Fibroblast of pulmonary artery (primary cell): Measurements from ENCODE around the gene KIF18B.
A peak's percentile ranks its signal among the peaks of the same experiment; 100 is the strongest.

Source experiments
- DNase-seq: peaks from one replicate; pipeline ENCODE4 v3.0.0-alpha.2; 2010; ENCODE audit warnings: low read depth
- H3K4me3 ChIP-seq: replicated peaks from 2 replicates; pipeline ENCODE4 v1.5.1; 2011; ENCODE audit warnings: low read depth, mild to moderate bottlenecking, control low read depth, low read length, moderate library complexity
- TF ChIP-seq, protein P1 (sequence below): IDR thresholded peaks from 2 replicates; pipeline ENCODE4 v1.5.1; 2011; ENCODE audit warnings: mild to moderate bottlenecking, control low read depth, low read length, inconsistent platforms; ENCODE audit errors: missing control alignments

KIF18B gene

GRCh38 chr17:44977814-44978550 lies 30.4 kb upstream of the KIF18B start:
- DNase-seq: no peak
- TF ChIP-seq, protein P1, sequence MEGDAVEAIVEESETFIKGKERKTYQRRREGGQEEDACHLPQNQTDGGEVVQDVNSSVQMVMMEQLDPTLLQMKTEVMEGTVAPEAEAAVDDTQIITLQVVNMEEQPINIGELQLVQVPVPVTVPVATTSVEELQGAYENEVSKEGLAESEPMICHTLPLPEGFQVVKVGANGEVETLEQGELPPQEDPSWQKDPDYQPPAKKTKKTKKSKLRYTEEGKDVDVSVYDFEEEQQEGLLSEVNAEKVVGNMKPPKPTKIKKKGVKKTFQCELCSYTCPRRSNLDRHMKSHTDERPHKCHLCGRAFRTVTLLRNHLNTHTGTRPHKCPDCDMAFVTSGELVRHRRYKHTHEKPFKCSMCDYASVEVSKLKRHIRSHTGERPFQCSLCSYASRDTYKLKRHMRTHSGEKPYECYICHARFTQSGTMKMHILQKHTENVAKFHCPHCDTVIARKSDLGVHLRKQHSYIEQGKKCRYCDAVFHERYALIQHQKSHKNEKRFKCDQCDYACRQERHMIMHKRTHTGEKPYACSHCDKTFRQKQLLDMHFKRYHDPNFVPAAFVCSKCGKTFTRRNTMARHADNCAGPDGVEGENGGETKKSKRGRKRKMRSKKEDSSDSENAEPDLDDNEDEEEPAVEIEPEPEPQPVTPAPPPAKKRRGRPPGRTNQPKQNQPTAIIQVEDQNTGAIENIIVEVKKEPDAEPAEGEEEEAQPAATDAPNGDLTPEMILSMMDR: no peak
- no peak overlapping the region for H3K4me3 ChIP-seq

DNA sequence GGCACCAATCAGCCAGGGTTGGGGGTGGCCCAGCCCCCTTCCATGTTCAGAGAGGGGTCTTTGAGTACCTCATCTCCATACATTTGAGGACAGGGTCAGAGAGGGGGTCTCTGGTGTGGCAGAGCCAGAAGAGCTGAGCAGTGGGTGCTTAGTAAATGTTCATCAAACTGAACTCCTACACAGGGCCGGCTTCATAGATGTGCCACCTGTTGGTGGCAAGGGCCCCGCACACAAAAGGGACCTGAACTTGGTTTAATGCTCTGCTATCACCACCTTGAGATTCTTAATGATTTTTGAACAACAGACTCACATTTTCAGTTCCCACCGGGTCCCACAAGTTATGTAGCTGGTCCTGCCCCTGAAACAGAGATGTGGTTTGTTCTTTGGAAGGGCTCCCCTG lies 29.5 kb upstream of the KIF18B start:
- TF ChIP-seq, protein P1: no peak
- no peak for DNase-seq
- H3K4me3 ChIP-seq: no peak overlapping the region

GRCh38 chr17:44976206-44976605 lies 28.6 kb upstream of the KIF18B start:
- TF ChIP-seq, protein P1: no peak
- no peak for DNase-seq
- H3K4me3 ChIP-seq: no peak overlapping the region

DNA sequence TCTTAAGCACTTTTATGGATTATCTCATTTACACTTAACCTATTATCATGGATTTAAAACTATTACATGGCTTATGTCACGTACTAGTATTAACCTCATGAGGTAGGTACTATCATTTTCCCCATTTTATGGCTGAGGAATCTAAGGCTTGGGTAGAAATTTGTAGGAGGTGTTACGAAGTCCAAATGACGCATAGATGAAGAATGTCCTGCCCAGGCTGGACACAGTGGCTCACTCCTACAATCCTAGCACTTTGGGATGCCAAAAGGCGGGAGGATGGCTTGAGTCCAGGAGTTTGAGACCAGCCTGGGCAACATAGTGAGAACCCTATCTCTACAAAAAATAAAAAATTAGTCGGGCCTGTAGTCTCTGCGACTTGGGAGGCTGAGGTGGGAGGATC lies 25.4 kb upstream of the KIF18B start:
- DNase-seq: peak; percentile 56
- no peak overlapping the region for H3K4me3 ChIP-seq
- TF ChIP-seq, protein P1: no peak

DNA sequence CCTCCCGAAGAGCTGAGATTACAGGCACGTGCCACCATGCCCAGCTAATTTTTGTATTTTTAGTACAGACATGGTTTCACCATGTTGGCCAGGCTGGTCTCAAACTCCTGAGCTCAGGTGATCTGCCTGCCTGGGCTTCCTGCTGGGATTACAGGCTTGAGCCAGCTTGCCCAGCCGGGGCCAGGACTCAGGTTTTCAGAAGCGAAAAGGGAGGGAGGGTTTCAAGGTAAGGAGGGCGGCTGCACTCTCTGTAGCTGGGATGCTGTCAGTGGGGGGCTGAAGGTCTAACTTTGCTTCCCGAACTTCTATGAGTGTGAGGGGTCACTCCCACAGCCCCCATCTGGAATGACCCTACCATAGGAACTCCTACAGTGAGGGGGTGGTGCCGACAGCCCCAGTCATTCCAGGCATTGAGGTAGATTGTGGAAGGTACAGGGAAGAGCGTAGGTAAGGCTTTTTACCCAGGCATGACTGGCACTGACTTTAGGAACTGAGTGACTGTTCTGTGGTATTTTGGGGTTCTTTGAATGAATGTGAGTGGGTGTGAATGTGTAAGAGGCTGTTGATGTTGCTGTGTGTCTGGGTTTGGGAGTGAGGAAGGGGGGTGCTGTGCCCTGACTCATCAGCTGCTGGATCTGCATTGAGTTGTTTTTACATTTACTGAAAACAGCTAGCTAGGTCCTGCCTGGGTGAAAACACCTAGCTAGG lies 24.4 kb upstream of the KIF18B start:
- TF ChIP-seq, protein P1: no peak
- H3K4me3 ChIP-seq: no peak overlapping the region

GRCh38 chr17:44970136-44970741 lies 22.7 kb upstream of the KIF18B start:
- no peak for DNase-seq
- TF ChIP-seq, protein P1: no peak

More for the DNA sequence above, 24.4 kb upstream of the KIF18B start:
- no peak for DNase-seq

More at GRCh38 chr17:44970136-44970741, 22.7 kb upstream of the KIF18B start:
- H3K4me3 ChIP-seq: peak overlapping the region; percentile 40
